GM10847 (cell line): ENCODE data around the gene GALK2.

Source experiments
- POLR2A ChIP-seq: IDR thresholded peaks from 2 replicates; pipeline ENCODE4 v1.6.1; 2011; ENCODE audit not compliant: insufficient read length; ENCODE audit errors: extremely low read depth

GALK2 gene

DNA sequence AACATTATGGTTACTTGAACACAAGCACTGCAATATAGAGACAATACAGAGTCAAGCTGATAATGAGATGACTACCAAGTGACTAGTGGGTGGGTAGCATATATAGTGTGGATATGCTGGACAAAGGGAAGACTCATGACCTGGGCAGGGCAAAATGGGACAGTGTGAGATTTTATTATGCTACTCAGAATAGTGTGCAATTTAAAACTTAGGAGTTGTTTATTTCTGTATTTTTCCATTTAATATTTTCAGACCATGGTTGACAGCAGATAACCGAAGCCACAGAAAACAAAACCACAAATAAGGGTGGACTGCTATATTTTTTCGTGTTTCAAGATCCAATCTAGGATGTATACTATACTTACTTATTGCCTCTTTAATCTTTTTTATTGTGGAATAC lies 19.6 kb downstream of the GALK2 start:
- TF ChIP-seq POLR2A: no peak

DNA sequence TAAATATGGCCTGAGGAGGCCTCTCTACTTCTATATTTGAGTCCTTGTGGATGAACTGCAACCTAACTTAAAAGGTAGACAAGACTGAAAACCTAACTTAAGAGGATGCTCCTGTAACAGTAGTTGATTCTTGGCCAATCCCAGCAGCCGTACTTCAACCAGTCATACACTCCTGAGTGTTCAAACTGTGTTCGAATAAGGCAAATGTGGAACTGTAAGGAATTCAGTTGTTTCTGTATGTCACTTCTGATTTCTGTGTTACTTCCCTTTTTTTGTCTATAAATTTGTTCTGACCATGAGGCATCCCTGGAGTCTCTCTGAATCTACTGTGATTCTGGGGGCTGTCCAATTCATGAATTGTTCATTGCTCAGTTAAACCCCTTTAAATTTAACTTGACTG lies 20.5 kb downstream of the GALK2 start:
- TF ChIP-seq POLR2A: no peak

DNA sequence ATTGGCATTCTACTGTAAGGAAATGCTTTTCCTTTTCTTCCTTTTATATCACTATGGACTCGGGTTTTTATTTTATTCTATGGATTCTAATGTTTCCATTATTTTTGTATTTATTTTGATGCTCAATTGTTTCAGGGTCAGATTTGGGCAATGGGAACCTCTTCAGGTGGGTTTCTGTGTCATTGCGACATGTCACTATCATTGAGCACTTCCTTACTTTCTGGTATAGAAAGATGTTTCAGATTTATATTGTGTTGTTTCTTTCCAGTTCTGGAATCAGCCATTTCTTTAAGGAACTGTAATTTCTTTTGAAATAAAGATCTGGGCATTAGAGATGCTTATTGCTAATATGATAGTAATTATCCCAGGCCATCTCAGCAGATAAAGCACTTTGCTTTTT lies 21.8 kb downstream of the GALK2 start:
- TF ChIP-seq POLR2A: no peak

DNA sequence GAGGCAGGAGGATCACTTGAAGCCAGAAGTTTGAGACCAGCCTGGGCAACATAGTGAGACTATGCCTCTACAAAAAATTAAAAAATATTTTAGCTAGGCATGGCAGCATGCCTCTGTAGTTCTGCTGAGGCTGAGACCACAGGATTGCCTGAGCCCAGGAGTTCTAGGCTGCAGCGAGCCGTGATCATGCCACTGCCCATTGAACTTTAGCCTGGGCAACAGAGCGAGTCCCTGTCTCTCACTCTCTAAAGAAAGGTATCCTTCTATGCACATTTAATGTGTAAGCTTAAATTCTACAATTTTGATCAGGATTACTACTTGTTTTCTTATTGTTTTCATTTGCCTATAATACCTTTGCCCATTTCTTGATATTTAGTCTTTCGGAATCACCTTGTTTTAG lies 26.8 kb downstream of the GALK2 start:
- no peak for TF ChIP-seq POLR2A

DNA sequence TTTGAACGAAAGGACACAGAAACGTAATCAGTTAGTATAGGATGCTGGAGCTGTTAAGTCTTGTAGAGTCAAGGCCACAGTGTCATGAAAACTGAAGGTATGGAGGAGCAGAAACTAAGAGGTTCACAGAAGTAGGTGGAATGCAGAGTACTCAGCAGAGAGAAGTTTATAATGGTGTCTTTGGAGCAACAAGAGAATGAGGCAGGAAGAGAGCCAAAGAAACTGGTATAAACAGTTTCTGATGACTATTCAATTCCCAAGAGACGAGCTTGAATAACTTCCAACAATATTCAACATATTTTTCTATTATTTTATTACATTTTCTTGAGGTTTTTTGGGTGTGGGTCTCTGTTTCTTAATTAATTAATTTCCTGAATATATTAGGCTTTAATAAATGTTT lies 29.6 kb downstream of the GALK2 start:
- no peak for TF ChIP-seq POLR2A

DNA sequence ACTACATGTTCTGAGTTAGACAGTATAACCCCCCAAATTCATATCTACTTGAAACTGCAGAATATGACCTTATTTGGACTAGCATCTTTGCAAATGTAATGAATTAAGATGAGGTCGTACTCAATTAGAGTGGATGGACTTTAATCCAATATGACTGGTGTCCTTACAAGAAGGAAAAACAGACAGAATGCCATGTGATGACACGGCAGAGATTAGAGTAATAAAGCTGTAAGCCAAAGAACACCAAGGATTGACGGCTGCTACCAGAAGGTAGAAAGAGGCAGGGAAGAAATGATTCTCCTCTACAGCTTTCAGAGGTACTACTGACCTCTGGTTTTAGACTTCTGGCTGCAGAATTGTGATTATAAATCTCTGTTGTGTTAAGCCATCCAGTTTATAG lies 30.3 kb downstream of the GALK2 start:
- no peak for TF ChIP-seq POLR2A

DNA sequence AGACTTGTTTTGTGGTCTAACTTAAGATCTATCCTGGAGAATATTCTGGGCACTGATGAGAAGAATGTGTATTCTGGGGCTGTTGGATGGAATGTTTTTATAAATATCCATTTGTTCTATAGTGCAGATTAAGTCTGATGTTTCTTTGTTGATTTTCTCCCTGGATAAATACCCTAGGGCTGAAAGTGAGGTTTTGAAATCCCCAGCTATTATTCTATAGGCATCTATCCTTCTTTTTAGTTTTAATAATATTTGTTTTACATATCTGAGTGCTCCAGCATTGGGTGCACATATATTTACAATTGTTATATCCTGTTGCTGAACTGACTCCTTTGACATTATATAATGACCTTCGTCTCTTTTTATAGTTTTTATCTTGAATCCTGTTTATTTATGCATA lies 42.9 kb downstream of the GALK2 start:
- no peak for TF ChIP-seq POLR2A

DNA sequence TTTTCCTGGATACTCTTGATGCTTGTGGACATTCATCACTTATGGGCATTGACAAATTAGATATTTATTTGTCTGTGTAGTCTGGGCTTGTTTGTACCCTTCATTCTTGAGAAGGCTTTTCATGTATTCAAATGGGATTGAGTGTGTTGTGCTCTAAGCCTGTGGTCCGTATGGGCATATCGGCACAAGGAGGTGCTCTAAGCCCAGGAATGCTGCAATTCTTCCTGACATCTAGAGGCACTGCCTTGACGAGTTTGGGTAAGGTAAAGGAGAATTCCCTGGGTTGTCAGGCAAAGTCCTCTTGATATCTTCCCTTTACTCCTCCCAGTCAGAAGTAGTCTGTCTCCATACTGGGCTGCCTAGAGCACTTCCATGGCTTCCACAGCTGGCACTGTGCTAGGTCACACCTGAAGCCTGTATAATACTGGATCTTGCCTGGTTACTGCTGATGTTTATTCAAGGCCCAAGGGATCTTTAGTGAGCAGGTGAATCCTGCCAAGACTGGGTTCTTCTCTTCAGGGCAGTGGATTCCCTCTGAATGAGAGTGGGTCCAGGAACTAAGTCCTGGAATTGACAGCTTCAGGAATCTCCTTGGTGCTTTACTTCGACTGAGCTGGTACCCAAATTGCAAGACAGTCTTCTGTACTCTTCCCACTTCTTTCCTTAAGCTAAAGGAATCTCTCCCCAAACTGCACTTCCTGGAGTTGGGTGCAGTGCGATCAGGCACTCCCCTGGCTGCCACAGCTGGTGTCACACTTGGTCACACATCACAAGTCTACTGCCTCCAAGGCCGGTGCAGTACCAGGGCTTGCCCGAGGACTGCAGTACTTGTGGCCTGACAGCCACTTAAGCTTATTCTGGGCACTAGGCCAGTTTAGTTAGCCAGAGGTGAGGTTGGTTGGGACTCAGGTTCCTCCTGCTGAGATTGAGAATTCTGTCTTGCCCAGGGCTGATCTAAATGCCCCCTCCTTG lies 46.0 kb downstream of the GALK2 start:
- TF ChIP-seq POLR2A: no peak

DNA sequence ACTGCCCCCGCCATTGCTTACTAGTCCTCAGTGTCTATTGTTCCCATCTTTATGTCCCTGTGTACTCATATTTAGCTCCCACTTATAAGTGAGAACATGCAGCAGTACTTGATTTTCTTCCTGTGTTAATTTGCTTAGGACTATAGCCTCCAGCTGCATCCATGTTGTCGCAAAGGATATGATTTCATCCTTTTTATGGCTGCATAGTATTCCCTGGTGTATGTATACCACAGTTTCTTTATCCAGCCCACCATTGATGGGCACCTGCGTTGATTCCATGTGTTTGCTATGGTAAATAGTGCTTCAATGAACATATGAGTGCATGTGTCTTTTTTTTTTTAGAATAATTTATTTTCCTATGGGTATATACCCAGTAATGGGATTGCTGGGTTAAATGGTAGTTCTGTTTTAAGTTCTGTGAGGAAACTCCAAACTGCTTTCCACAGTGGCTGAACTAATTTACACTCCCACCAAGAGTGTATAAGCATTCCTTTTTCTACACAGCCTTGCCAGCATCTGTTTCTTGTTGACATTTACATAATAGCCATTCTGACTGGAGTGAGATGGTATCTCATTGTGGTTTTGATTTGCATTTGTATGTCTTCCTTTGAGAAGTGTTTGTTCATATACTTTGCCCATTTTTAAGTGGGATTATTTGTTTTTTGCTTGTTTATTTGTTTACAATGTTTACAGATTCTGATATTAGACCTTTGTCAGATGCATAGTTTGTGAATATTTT lies 53.7 kb downstream of the GALK2 start:
- no peak for TF ChIP-seq POLR2A

DNA sequence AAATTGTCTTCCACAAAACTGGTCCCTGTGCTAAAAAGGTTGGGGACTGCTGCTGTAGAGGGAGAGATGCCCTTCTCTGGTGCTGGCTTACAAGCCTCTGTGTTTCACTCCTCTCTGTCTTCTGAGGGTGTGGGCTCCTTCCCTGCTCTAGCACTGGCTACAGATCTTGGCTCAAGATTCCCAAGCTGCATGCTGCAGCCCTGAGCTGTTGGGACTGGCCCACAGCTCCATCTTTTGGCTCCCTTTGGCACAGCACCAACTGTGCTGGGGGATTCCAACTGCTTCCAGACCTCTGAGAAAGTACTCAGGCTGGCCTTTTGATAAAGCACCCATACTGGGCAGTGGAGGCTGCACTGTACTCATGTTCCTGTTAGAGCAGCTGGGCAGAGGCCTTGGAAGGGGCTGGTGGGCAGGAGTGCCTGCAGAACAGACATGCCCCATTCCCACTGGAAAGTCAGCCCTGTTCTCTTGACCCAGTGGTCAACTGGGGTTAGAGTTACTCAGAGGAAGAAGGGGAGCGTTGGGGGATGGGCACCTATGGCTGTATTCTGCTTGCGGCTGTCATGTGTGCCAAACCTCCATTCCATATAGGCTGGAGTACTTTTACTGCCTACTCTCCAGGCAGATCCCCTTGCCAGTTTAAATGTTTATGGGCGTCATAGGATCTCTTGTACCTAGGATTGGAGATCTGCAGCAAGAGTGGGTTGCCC lies 55.7 kb downstream of the GALK2 start:
- TF ChIP-seq POLR2A: no peak

DNA sequence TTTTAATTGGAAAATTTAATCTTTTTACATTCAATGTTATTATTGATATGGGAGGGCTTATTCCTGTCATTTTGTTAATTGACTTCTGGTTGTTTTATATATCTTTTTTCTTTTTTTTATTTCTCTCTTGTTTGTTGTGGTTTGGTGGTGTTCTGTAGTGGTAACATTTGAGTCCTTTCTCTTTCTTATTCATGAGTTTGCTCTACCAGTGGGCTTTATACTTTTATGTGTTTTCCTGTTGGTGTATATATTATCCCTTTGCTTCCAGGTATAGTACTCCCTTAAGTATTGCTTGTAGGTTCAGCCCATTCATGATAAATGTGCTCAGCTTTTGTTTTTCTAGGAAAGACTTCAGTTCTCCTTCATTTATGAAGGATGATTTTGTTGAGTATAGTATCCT lies 57.6 kb downstream of the GALK2 start:
- TF ChIP-seq POLR2A: no peak

DNA sequence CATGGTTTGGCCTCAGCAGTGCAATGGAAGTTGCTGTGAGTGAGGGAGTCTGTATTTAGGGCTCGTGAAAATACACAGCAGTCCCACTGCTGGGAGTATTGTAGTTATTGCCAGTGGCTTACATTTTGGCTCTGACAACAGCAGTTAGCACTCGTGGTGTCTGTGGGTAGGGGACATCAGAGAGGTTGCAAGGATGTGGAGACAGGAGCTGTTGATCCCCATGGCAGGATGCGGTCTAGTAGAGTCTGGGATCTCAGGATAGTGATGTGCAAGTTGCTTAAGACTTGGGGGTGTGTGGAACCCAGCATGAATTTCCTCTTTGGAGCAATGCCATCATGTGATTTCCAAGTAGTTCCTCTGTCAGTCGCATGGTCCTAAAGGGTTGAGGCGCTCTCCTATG lies 59.9 kb downstream of the GALK2 start:
- no peak for TF ChIP-seq POLR2A

DNA sequence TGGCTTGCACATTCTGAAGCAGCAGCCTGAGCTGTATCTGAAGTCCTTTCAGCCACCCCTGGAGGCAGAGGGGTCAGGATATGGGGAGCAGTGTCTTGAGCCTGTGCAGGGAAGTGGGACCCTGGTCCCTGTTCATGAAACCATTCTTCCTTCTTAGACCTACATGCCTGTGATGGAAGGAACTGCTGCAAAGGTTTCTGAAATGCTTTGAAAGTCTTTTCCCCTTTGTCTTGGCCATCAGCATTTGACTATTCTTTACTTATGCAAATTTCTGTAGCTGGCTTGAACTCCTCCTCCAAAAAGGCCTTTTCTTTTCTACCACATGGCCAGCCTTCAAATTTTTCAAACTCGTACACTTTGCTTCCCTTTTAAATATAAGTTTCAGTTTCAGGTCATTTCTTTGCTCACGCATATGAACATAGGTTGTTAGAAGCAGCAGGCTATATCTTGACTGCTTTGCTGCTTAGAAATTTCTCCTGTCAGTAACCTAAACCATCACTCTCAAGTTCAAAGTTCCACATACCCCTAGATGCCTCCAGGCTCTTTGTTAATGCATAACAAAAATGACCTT lies 62.3 kb downstream of the GALK2 start:
- TF ChIP-seq POLR2A: no peak

DNA sequence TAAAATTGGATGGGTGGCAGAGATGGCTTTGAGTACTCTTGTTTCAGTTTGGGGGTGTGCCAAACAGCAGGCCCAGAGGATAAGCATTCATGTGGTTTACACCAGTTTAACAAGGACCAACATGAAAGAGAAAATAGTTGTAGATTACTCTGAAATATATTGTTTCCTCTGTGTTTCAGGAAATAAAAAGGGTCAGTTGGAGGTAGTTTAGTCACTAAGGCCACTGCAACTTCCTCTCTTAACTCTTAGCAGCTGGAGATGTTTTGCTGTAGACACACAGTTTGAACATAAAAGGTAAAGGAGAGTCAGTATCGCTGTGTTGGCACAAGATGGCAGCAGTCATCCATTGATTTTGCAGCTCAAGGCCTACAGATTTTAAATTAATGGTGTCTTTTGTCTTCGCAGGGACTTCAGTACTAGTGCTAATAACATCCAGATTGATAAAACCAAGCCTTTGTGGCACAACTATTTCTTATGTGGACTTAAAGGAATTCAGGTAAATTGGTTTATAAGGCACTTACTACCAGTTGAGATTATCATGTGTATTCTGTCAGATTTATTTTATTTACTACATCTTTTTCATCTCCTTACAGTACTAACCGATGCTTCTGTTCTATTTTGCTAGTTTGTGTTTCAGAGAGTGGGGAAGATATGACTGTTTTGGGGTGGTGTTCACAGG lies 65.5 kb downstream of the GALK2 start:
- no peak for TF ChIP-seq POLR2A

DNA sequence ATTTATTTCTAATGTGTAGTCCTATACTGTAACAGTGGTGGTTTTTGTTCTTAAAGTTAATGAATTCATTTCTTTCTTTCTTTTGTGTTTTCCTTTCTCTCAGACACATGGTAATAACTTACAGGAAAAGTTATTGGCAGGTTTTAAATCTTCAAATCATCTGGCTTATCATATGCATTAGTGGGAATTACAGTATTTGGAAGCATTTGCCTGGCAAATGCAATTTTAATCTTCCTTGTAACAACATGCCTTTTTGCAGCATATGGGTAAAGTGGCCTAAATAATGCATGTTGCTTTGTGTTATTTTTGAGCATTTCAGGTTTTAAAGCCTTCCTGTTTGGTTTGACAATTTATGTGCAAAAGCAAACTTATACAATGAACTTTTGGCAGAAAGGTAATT lies 66.8 kb downstream of the GALK2 start:
- TF ChIP-seq POLR2A: no peak
